Naive thymus-derived CD8-positive, alpha-beta T cell (primary cell): Measurements from ENCODE around the gene CCDC27. TPM values are rescaled to one million over a fixed set of nuclear protein-coding genes. Genes with fewer than 3 reads are reported as not detected.
A peak's percentile ranks its signal among the peaks of the same experiment; 100 is the strongest.

Experiments
- ATAC-seq, 2 donors: fragments of 150-1000 bp; cut with Tn5 transposase in 1 of 2; sonication (Bioruptor Pico), chemical (Tn5 transposase) in 1 of 2; 1 replicate in 1 of 2; 2 replicates in 1 of 2; pipeline ENCODE4 v1.10.0; 2021; ENCODE audit warnings: mild to moderate bottlenecking in 2 of 2, moderate library complexity in 2 of 2
- POLR2A ChIA-PET: fragments of 350-600 bp; sonication (Branson Sonifier 250); formaldehyde crosslinking; loops from one replicate; lab custom pipeline; 2021; ENCODE audit warnings: antibody characterized with exemption; lab: Charles Lee
- DNase-seq, 10 donors: peaks; one replicate each; pipeline versions ENCODE4 v3.0.0 to v3.0.0-alpha.2; 2020 to 2022
- H3K27ac Mint-ChIP-seq, 10 donors: one replicate each; pipeline ENCODE4 v1.8.0; 2020 to 2022; ENCODE audit warnings: mild to moderate bottlenecking in 10 of 10, mixed read lengths in 10 of 10, moderate library complexity in 4 of 10, inconsistent platforms in 1 of 10
- H3K27me3 Mint-ChIP-seq, 5 donors: one replicate each; pipeline ENCODE4 v1.8.0; 2021 to 2022; ENCODE audit warnings: mixed read lengths in 5 of 5
- H3K36me3 Mint-ChIP-seq, 3 donors: one replicate each; pipeline ENCODE4 v1.8.0; 2020 to 2022; ENCODE audit warnings: mixed read lengths in 3 of 3, mild to moderate bottlenecking in 2 of 3, inconsistent platforms in 1 of 3
- H3K4me1 Mint-ChIP-seq, 4 donors: one replicate each; pipeline ENCODE4 v1.8.0; 2021 to 2022; ENCODE audit warnings: mixed read lengths in 4 of 4
- H3K4me3 Mint-ChIP-seq, 10 donors: one replicate each; pipeline ENCODE4 v1.8.0; 2020 to 2022; ENCODE audit warnings: mild to moderate bottlenecking in 10 of 10, mixed read lengths in 10 of 10, moderate library complexity in 6 of 10, inconsistent platforms in 1 of 10
- H3K9me3 Mint-ChIP-seq, 9 donors: one replicate each; pipeline ENCODE4 v1.8.0; 2020 to 2022; ENCODE audit warnings: mixed read lengths in 9 of 9, mild to moderate bottlenecking in 3 of 9, inconsistent platforms in 1 of 9, moderate library complexity in 1 of 9
- polyA plus RNA-seq, 3 donors: library from polyadenylated mRNA; unstranded; fragments of 300-500 nt; fragmentation: Illumina TruSeq; gene quantifications; one replicate each; pipeline ENCODE4 v1.2.3, GENCODE V29; 2021
- total RNA-seq, 8 experiments: library from RNA in 2 of 8; stranded (reverse) in 2 of 8; gene quantifications; one replicate each; pipeline ENCODE4 v1.2.3 and lab custom pipeline; 2021 to 2026

CCDC27 gene
- total and polyA plus RNA-seq, 5 experiments from 2014 or later, result not detected

- H3K4me1 Mint-ChIP-seq, result no peaks in the 10 kb centered on the region
- no peak for ATAC-seq
- no peak overlapping the region for H3K27ac Mint-ChIP-seq
- H3K9me3 Mint-ChIP-seq, result no peaks in the 10 kb centered on the region
- no peak overlapping the region for H3K4me3 Mint-ChIP-seq
- peaks cover 5 to 42% (median 17%) of the 10 kb centered on the region in 5 donors for H3K27me3 Mint-ChIP-seq
- no peak for DNase-seq
- H3K36me3 Mint-ChIP-seq, result no peaks in the 10 kb centered on the region
- POLR2A ChIA-PET, result no interaction called here
Measured at GRCh38 chr1:3711780-3712451, 40.3 kb upstream of the CCDC27 start.

- no peak for DNase-seq
- no peaks in the 10 kb centered on the region for H3K36me3 Mint-ChIP-seq
- POLR2A ChIA-PET, result no interaction called here
- H3K9me3 Mint-ChIP-seq, result no peaks in the 10 kb centered on the region
- H3K27me3 Mint-ChIP-seq, result peaks cover 5 to 37% (median 13%) of the 10 kb centered on the region in 5 donors
- H3K4me1 Mint-ChIP-seq, result no peaks in the 10 kb centered on the region
- no peak for ATAC-seq
- no peak overlapping the region for H3K4me3 Mint-ChIP-seq
- no peak overlapping the region for H3K27ac Mint-ChIP-seq
Measured at GRCh38 chr1:3712573-3713535, 39.4 kb upstream of the CCDC27 start.

GRCh38 chr1:3713840-3714239, 38.4 kb upstream of the CCDC27 start:
- Mint-ChIP-seq H3K4me1 (no peaks in the 10 kb centered on the region), H3K27me3 (peaks cover 5 to 31% (median 13%) of the 10 kb centered on the region in 5 donors), H3K4me3 (no peak overlapping the region), H3K9me3 (no peaks in the 10 kb centered on the region), H3K27ac (no peak overlapping the region), H3K36me3 (no peaks in the 10 kb centered on the region)
- ATAC-seq (no peak), DNase-seq (no peak)
- POLR2A ChIA-PET, result no interaction called here

- Mint-ChIP-seq H3K9me3 (no peaks in the 10 kb centered on the region), H3K36me3 (no peaks in the 10 kb centered on the region), H3K27ac (no peak overlapping the region), H3K4me3 (no peak overlapping the region), H3K4me1 (no peaks in the 10 kb centered on the region), H3K27me3 (peaks cover 5 to 28% (median 13%) of the 10 kb centered on the region in 5 donors)
- DNase-seq (no peak), ATAC-seq (no peak)
- POLR2A ChIA-PET, result no interaction called here
Measured at GRCh38 chr1:3714284-3714741, 37.9 kb upstream of the CCDC27 start.

GRCh38 chr1:3714814-3715213, 37.4 kb upstream of the CCDC27 start:
- Mint-ChIP-seq H3K9me3 (no peaks in the 10 kb centered on the region), H3K36me3 (no peaks in the 10 kb centered on the region)
- no peak for ATAC-seq

GRCh38 chr1:3716351-3716750, 35.9 kb upstream of the CCDC27 start:
- Mint-ChIP-seq H3K9me3 (no peaks in the 10 kb centered on the region), H3K4me3 (no peak overlapping the region), H3K36me3 (no peaks in the 10 kb centered on the region), H3K27ac (no peak overlapping the region), H3K27me3 (peaks cover 2 to 14% (median 9%) of the 10 kb centered on the region in 5 donors), H3K4me1 (peaks cover 0 to 2% (median 0%) of the 10 kb centered on the region in 4 donors)
- no peak for ATAC-seq
- POLR2A ChIA-PET, result no interaction called here
- DNase-seq, result no peak

More at GRCh38 chr1:3714814-3715213, 37.4 kb upstream of the CCDC27 start:
- no peaks in the 10 kb centered on the region for H3K4me1 Mint-ChIP-seq
- no peak for DNase-seq
- peaks cover 5 to 23% (median 13%) of the 10 kb centered on the region in 5 donors for H3K27me3 Mint-ChIP-seq
- H3K27ac Mint-ChIP-seq, result no peak overlapping the region
- POLR2A ChIA-PET, result no interaction called here
- no peak overlapping the region for H3K4me3 Mint-ChIP-seq

- POLR2A ChIA-PET, result no interaction called here
- Mint-ChIP-seq H3K27ac (peak overlapping the region in 1 of 10 donors; percentile 33), H3K36me3 (no peaks in the 10 kb centered on the region)
Measured at GRCh38 chr1:3717041-3717714, 35.1 kb upstream of the CCDC27 start.

GRCh38 chr1:3717715-3718601, 34.3 kb upstream of the CCDC27 start:
- no peaks in the 10 kb centered on the region for H3K36me3 Mint-ChIP-seq
- H3K27ac Mint-ChIP-seq, result no peak overlapping the region
- peaks cover 0 to 2% (median 0%) of the 10 kb centered on the region in 4 donors for H3K4me1 Mint-ChIP-seq
- H3K27me3 Mint-ChIP-seq, result peaks cover 0 to 7% (median 0%) of the 10 kb centered on the region in 5 donors
- POLR2A ChIA-PET, result no interaction called here
- H3K9me3 Mint-ChIP-seq, result no peaks in the 10 kb centered on the region
- ATAC-seq, result peak in 1 of 2 donors; percentile 33
- H3K4me3 Mint-ChIP-seq, result no peak overlapping the region
- DNase-seq, result peak in 1 of 10 donors; percentile 21

More at GRCh38 chr1:3717041-3717714, 35.1 kb upstream of the CCDC27 start:
- H3K4me1 Mint-ChIP-seq, result peaks cover 0 to 2% (median 0%) of the 10 kb centered on the region in 4 donors
- DNase-seq (no peak), ATAC-seq (no peak)
- H3K9me3 Mint-ChIP-seq, result no peaks in the 10 kb centered on the region
- H3K4me3 Mint-ChIP-seq, result no peak overlapping the region
- H3K27me3 Mint-ChIP-seq, result peaks cover under 1 to 8% (median 3%) of the 10 kb centered on the region in 5 donors

GRCh38 chr1:3718764-3719163, 33.5 kb upstream of the CCDC27 start:
- Mint-ChIP-seq H3K36me3 (no peaks in the 10 kb centered on the region), H3K4me3 (no peak overlapping the region), H3K27me3 (peaks cover 0 to 7% (median 0%) of the 10 kb centered on the region in 5 donors), H3K9me3 (no peaks in the 10 kb centered on the region), H3K4me1 (peaks cover 0 to 2% (median 0%) of the 10 kb centered on the region in 4 donors), H3K27ac (no peak overlapping the region)
- ATAC-seq (no peak), DNase-seq (no peak)
- POLR2A ChIA-PET, result no interaction called here

- DNase-seq, result no peak
- peaks cover 0 to 17% (median 3%) of the 10 kb centered on the region in 5 donors for H3K27me3 Mint-ChIP-seq
- H3K9me3 Mint-ChIP-seq, result no peaks in the 10 kb centered on the region
- H3K4me3 Mint-ChIP-seq, result no peak overlapping the region
- peaks cover 0 to 2% (median under 1%) of the 10 kb centered on the region in 4 donors for H3K4me1 Mint-ChIP-seq
- POLR2A ChIA-PET, result no interaction called here
- no peak overlapping the region for H3K27ac Mint-ChIP-seq
- no peaks in the 10 kb centered on the region for H3K36me3 Mint-ChIP-seq
- no peak for ATAC-seq
Measured at GRCh38 chr1:3721955-3722465, 30.2 kb upstream of the CCDC27 start.

- POLR2A ChIA-PET, result no interaction called here
- no peaks in the 10 kb centered on the region for H3K9me3 Mint-ChIP-seq
- H3K27me3 Mint-ChIP-seq, result peaks cover 0 to 17% (median 3%) of the 10 kb centered on the region in 5 donors
- ATAC-seq, result no peak
- H3K4me3 Mint-ChIP-seq, result no peak overlapping the region
- DNase-seq, result no peak
- peaks cover 0 to 2% (median under 1%) of the 10 kb centered on the region in 4 donors for H3K4me1 Mint-ChIP-seq
- no peaks in the 10 kb centered on the region for H3K36me3 Mint-ChIP-seq
- H3K27ac Mint-ChIP-seq, result peak overlapping the region in 1 of 10 donors; percentile 44
Measured at GRCh38 chr1:3722846-3723245, 29.4 kb upstream of the CCDC27 start.
